DOHH2 (cell line): ENCODE results near the gene DHX36.

ENCODE experiments used
- H3F3A ChIP-seq: fragments of 200-600 bp; sonication (generic), shearing (Covaris generic); 2 replicates; pipeline ENCODE4 v1.6.0; 2016; ENCODE audit warnings: antibody characterized with exemption, mild to moderate bottlenecking; ENCODE audit not compliant: control insufficient read depth, insufficient read depth
- H3K27ac ChIP-seq: fragments of 200-600 bp; sonication (generic); 2 replicates; pipeline ENCODE4 v1.5.1; 2014; ENCODE audit warnings: low read depth, mild to moderate bottlenecking, low read length, moderate library complexity
- H3K27me3 ChIP-seq: fragments of 200-600 bp; sonication (generic); 2 replicates; pipeline ENCODE4 v1.6.1; 2014; ENCODE audit warnings: mild to moderate bottlenecking, low read length, mixed read lengths; ENCODE audit not compliant: control insufficient read depth
- H3K36me3 ChIP-seq: fragments of 200-600 bp; sonication (generic); 2 replicates; pipeline ENCODE4 v1.6.1; 2014; ENCODE audit warnings: mild to moderate bottlenecking, low read length, moderate library complexity, mixed read lengths; ENCODE audit not compliant: control insufficient read depth
- H3K4me1 ChIP-seq: fragments of 200-600 bp; sonication (generic); 2 replicates; pipeline ENCODE4 v1.6.1; 2014; ENCODE audit warnings: mild to moderate bottlenecking, low read length, mixed read lengths; ENCODE audit not compliant: control insufficient read depth
- H3K4me2 ChIP-seq: fragments of 200-600 bp; sonication (generic); 2 replicates; pipeline ENCODE4 v1.6.0; 2014; ENCODE audit warnings: mild to moderate bottlenecking, low read length, moderate library complexity
- H3K4me3 ChIP-seq: fragments of 200-600 bp; sonication (generic); 2 replicates; pipeline ENCODE4 v1.5.1; 2014; ENCODE audit warnings: mild to moderate bottlenecking, low read length, mixed read lengths
- H3K79me2 ChIP-seq: fragments of 200-600 bp; sonication (generic); 2 replicates; pipeline ENCODE4 v1.6.1; 2014; ENCODE audit warnings: mild to moderate bottlenecking, low read length, mixed read lengths; ENCODE audit not compliant: control insufficient read depth
- H3K9me2 ChIP-seq: fragments of 200-600 bp; sonication (generic); replicated peaks from 2 replicates; pipeline ENCODE4 v1.6.1; 2014; ENCODE audit warnings: mild to moderate bottlenecking, low read length, mixed read lengths; ENCODE audit not compliant: control insufficient read depth
- H3K9me3 ChIP-seq: fragments of 200-600 bp; sonication (generic); 2 replicates; pipeline ENCODE4 v1.6.1; 2014; ENCODE audit warnings: antibody characterized with exemption, low read length, mixed read lengths; ENCODE audit not compliant: control insufficient read depth, insufficient read depth
- H4K20me1 ChIP-seq: fragments of 200-600 bp; sonication (generic); 2 replicates; pipeline ENCODE4 v1.6.0; 2014; ENCODE audit warnings: low read depth, mild to moderate bottlenecking, antibody characterized with exemption, low read length, moderate library complexity; ENCODE audit not compliant: control insufficient read depth, insufficient read depth
- CTCF ChIP-seq: fragments of 200-600 bp; sonication (generic); IDR thresholded peaks from one replicate; pipeline ENCODE4 v1.5.1; 2014; ENCODE audit warnings: antibody characterized with exemption, mild to moderate bottlenecking, low read depth, low read length; ENCODE audit not compliant: poor library complexity, severe bottlenecking
- EZH2phosphoT487 ChIP-seq: fragments of 200-600 bp; sonication (generic); IDR thresholded peaks from 2 replicates; pipeline ENCODE4 v1.6.1; 2017; ENCODE audit warnings: borderline replicate concordance, mild to moderate bottlenecking, antibody characterized with exemption, low read length, moderate library complexity, mixed read lengths

DHX36 gene

GRCh38 chr3:154361099-154361498, 36.8 kb upstream of the DHX36 start:
- TF ChIP-seq CTCF (no peak), EZH2phosphoT487 (no peak)
- Histone ChIP-seq H4K20me1 (no peaks in the 10 kb centered on the region), H3K4me3 (no peak overlapping the region), H3K36me3 (no peaks in the 10 kb centered on the region), H3K9me2 (no peaks in the 10 kb centered on the region), H3K4me1 (no peaks in the 10 kb centered on the region), H3K79me2 (no peaks in the 10 kb centered on the region), H3F3A (no peaks in the 10 kb centered on the region), H3K27ac (no peak overlapping the region), H3K27me3 (no peaks in the 10 kb centered on the region), H3K9me3 (no peaks in the 10 kb centered on the region; the same call in 1 of the 2 replicates), H3K4me2 (no peak overlapping the region)

GRCh38 chr3:154356009-154356408, 31.7 kb upstream of the DHX36 start:
- H3K4me3 ChIP-seq: no peak overlapping the region
- H3F3A ChIP-seq: no peaks in the 10 kb centered on the region
- H3K9me3 ChIP-seq: no peaks in the 10 kb centered on the region
- H4K20me1 ChIP-seq: no peaks in the 10 kb centered on the region
- no peaks in the 10 kb centered on the region for H3K36me3 ChIP-seq
- H3K9me2 ChIP-seq: no peaks in the 10 kb centered on the region
- no peak overlapping the region for H3K4me2 ChIP-seq
- H3K27ac ChIP-seq: no peak overlapping the region
- no peak for TF ChIP-seq CTCF
- no peak for TF ChIP-seq EZH2phosphoT487
- no peaks in the 10 kb centered on the region for H3K79me2 ChIP-seq
- H3K27me3 ChIP-seq: no peaks in the 10 kb centered on the region
- H3K4me1 ChIP-seq: no peaks in the 10 kb centered on the region

- Histone ChIP-seq H3K27me3 (no peaks in the 10 kb centered on the region), H3K79me2 (no peaks in the 10 kb centered on the region), H3K4me1 (no peaks in the 10 kb centered on the region), H3K9me2 (no peaks in the 10 kb centered on the region), H3F3A (no peaks in the 10 kb centered on the region), H3K4me3 (no peak overlapping the region), H3K27ac (no peak overlapping the region), H3K36me3 (no peaks in the 10 kb centered on the region), H3K4me2 (no peak overlapping the region), H4K20me1 (no peaks in the 10 kb centered on the region), H3K9me3 (no peaks in the 10 kb centered on the region)
- no peak for TF ChIP-seq EZH2phosphoT487
- no peak for TF ChIP-seq CTCF
Observed at GRCh38 chr3:154349223-154349622, 24.9 kb upstream of the DHX36 start.
